ENCODE results near the gene KIF5C.
"Not testable (repeated sequence)": the region's sequence is repeated elsewhere in the genome, so short reads cannot be mapped to it uniquely, and the experiment has no call there.

KIF5C gene

DNA sequence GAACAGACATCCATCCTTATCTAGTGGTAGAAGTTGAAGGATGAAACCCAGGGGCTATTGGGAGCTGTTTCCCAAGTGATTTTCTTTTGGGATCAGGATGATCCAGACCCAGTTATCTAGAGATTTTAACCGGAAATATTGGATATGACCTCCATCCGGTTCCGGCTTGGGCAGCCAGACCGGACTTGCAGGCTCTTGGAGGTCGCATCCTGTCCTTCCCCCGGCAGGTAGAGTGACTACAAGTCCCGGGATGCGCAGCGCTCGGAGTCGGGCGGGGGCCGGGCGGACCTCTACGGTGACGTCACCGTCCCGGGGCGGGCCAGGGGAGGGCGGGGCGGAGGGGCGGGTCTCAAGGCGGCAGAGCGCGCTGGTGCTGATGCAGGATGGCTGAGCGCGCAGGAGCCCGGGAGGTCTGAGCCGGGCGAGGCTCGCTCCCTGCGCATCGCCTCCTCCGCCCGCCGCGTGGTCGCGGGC lies at the start of gene KIF5C:
Gene KIF5C, plus strand, starts transcription at position 360 of the 474 bp plus-strand sequence. CDS start 391 bp downstream, outside the sequence.
- DNase-seq (ENCODE audit: low read depth in 2 of 2): peak; percentile 89 to 90

DNA sequence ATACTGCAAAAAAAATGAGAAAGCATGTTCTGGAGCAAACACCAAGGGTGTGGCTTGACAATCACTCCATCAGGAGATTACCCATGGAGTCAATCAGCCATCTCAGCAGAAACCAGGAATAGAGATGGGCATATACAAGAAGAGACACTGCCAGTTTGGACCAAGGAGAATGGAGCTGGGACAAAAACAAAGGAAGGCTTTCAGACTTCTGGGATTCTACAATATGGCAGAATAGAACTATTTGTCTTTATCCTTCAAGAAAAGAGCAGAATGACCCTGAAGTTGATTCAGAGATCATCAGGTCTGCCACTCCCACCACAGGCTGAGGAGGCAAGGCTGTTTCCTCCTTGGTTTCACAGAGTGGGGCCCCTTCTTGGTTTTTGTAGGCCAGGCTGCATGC lies 48.2 kb upstream of the KIF5C start:
- DNase-seq (ENCODE audit: low read depth in 2 of 2): no peak

DNA sequence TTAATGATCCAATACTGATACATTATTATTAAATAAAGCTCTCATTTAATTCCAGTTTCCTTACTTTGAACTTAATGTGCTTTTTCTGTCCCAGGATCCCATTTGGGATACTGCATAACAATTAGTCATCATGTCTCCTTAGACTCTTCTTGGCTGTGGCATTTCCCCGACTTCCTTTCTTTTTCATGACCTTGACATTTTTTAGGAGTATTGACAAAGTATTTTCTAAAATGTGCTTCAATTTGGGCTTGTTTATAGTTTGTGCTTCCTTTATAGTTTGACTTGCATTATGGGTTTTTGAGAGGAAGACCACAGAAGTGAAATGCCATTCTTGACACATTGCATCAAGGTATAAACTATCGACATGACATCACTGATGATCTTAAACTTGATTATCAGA lies 46.1 kb upstream of the KIF5C start:
- DNase-seq (ENCODE audit: low read depth in 2 of 2): no peak

DNA sequence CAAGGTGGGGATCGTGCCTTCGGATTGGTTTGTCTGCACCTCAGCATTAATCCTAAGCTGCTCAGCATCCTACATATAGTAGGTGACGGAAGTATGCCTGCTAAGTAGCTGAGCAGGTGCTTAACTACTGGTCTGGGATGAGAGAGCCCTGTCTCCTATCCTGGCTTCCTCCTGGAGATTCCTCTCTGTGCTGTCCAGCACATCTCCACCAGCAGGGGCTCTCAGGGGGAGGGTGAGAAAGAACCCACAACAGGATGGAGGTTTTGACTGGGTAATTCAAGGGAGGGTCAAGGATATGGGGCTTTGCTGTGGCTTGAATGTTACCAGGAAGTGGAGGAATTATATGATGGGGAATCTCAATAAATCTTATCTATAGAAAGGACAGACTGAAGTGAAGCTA lies 45.4 kb upstream of the KIF5C start:
- no peak for DNase-seq (ENCODE audit: low read depth in 2 of 2)

DNA sequence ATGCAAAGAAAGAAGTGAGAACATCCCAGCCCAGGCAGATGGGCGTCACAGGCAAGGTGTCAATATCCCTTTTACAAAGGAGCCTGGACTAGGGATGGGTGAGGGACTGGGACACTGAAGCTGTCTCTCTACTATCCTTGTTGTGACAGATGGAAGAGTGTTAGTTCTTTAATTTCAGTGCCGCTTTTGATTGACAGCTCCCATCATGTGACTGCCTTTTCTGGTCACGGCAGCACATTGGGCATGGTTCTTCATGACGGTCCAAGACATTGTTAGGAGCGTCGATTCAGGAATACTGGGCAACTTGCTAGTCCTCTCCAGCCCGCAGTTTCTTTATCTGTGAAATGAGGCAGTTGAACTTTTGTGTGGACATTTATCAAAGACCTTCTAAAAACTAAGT lies 42.4 kb upstream of the KIF5C start:
- no peak for DNase-seq (ENCODE audit: low read depth in 2 of 2)

DNA sequence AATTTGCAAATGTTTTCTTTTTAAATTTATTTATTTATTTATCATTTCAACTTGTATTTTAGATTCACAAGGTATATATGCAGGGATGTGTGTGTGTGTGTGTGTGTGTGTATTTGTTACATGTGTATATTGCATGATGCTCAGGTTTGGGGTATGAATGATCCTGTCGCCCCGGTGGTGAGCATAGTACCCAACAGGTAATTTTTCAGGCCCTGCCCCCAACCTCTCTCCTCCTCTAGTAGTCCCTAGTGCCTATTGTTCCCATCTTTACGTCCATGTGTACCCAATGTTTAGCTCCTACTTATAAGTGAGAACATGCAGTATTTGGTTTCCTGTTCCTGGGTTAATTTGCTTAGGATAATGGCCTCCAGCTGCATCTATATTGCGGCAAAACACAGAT lies 33.0 kb upstream of the KIF5C start:
- DNase-seq (ENCODE audit: low read depth in 2 of 2): no peak

DNA sequence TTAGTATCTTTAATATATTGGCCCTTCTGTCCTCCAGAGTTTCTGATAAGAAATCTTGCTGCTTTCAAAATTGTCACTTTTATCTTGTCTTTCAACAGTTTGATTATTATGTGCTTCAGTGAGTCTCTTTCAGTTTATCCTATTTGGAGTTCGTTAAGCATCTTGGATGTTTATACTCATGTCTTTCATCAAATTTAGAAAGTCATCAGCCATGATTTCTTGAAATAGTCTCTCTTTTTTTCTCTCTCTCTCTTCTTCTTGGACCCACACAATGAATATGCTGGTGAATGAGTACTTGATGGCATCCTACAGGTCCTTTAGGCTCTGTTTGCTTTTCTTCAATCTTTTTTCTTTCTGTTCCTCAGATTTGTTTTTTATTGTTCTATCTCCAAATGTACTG lies 26.9 kb upstream of the KIF5C start:
- no peak for DNase-seq (ENCODE audit: low read depth in 2 of 2)

DNA sequence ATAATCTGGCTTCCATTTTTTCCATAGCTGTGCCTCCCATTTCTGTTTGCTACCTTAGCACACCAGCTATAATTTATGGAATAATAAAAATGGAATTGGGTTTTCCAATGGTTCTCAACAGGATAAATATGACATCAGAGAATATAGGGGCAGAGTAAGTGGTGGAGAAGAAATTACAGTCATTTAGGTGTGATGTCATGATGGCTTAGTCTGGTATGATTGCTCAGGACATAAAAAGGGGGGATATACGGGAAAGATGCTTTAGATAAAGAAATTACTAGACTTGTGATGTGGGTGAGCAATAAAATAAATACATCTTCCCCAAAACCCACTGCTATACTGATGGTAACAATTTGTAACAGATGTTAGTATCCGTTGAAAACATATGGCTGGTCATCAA lies 21.6 kb upstream of the KIF5C start:
- no peak for DNase-seq (ENCODE audit: low read depth in 2 of 2)

DNA sequence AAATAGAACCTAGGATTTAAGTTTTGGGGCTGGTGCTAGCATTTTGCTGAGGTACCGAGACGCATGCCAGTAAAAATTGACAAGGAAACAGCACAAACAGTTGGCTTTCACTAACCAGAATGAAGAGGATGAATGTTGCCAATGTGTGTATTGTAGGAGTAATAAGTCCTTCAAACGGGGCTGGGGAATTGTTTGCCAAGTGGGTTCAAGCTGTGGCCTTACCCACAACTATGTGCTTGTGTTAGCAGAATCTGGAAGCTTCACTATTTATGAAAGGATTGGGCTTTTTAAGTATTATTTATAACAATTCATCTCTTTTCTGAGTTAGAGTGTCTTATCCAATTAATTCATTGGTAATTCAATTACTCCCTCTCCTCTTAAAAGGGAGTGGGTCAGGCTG lies 15.0 kb upstream of the KIF5C start:
- no peak for DNase-seq (ENCODE audit: low read depth in 2 of 2)

DNA sequence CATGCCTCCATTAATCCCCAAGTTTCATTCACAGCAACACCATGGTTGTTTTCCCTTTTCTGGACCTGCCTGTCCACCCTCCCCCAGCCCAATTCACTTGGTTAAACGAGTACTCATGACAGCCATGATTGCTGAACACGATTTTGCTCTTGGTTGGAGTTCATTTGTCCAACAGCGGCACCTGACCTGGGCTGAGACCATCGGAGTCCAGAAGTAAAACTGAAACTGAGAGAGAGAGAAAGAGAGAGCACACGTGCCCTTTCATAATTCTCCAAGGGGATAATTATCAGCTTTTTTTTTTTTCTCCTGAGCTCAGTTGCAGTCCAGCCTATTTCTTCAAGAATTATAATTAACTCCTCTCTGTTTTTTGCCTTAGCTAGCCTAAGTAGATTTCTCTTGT lies 13.7 kb upstream of the KIF5C start:
- no peak for DNase-seq (ENCODE audit: low read depth in 2 of 2)

DNA sequence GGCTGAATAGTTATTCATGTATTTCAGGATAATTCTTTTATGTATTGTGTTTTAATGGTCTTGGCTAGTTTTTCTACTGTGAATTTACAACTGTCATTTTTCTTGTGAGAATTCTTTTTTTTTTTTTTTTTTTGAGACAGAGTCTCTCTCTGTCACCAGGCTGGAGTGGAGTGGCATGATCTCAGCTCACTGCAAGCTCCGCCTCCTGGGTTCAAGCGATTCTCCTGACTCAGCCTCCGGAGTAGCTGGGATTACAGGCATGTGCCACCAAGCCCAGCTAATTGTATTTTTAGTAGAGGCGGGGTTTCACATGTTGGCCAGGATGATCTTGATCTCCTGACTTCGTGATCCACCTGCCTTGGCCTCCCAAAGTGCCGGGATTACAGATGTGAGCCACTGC lies 12.5 kb upstream of the KIF5C start:
- DNase-seq (ENCODE audit: low read depth in 2 of 2): not testable (repeated sequence)

DNA sequence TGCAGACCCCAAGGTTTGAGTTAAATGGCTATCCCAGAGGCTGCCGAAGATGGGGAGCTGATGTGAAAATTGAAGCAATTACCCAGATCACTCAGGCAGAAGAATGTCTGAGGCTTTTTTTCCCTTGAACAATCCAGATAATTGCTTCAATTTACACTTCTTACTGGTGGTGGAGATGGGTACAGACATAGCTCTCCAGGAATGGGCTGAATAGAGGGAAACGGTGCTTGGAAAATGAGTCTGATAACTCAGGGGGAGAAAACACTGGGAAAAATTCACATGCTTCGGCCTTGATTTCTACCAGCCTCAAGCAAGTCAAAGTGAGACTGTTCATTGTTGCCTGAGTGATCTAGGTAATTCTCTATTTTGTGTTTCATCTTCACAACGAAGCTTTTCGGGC lies 9.5 kb upstream of the KIF5C start:
- DNase-seq (ENCODE audit: low read depth in 2 of 2): no peak

DNA sequence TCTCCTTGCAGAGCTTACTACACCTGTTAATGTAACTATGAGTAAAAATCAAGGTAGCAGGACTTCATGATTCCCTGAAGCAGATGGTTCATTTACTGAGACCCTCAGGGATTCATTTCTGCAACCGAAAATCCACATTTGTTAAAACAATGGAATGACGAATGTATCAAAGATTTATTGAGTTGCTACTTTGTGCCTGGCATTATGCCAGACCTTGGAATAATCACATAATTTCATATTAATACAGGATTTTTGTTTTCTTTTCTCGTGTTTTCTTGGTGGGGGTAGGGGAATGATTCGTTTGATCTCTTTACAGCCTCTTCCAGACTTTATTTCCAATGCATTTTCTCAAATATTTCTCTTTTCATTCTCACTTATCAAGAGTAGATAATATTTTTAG lies 8.9 kb upstream of the KIF5C start:
- no peak for DNase-seq (ENCODE audit: low read depth in 2 of 2)

DNA sequence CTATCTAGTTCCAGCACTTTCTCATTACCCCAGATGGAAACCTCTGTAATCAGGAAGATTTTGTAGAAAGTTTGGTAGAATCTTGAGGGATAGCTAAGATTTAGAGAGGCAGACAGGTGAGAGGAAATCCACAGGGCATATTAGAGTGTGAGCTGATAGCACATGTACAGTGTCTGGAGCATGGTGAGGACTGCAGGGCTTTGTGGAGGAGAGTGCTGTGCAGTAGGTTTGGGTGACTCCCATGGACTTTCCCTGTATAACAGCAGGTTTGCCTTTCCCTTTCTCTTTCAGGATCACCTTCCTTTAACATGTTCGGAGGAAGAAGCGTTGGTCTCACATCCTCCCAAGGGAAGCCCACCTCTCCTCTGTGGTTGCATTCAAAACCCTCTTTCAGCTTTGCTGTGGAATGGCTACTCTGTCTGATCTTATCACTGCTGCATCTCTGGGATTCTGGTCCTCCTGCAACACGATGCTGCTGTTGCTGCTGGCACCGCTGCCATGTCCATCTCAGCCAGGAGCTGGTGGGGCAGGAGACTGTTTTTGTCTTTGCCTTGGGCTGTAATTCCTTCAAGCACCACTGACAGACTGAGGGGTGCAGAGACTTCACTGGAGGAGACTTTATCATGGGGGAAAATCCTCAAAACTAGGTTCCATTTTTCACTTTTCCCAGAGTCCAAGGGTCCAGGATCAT lies 7.8 kb upstream of the KIF5C start:
- no peak for DNase-seq (ENCODE audit: low read depth in 2 of 2)

DNA sequence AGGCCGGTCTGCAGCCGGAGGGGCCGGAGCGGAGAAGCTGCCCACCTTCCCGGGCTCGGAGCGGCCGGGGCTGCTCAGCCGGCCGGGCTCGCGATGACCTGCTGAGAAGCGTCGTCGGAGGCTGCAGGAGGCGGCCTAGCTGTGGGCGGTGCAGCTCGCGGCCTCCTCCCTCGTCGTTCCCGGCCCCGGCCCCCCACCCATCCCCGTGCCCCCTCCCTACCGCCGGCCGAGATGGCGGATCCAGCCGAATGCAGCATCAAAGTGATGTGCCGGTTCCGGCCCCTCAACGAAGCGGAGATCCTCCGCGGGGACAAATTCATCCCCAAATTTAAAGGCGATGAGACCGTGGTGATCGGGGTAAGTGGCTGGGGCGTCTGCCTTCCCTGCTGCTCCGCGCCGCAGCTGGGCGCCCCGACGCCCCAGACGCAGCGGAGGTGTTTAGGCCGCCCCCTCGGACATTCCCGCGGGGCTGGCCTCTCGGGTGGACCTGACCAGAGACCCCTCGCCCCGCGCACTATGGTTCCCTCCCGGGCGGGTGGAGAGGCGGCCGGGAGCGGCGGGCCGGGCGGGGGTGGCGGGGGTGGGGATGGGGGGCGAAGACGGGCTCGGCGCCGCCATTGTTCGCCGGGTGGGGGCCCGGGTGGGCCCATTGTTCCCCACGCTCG lies 492 bp downstream of the KIF5C start:
- no peak for DNase-seq (ENCODE audit: low read depth in 2 of 2)

DNA sequence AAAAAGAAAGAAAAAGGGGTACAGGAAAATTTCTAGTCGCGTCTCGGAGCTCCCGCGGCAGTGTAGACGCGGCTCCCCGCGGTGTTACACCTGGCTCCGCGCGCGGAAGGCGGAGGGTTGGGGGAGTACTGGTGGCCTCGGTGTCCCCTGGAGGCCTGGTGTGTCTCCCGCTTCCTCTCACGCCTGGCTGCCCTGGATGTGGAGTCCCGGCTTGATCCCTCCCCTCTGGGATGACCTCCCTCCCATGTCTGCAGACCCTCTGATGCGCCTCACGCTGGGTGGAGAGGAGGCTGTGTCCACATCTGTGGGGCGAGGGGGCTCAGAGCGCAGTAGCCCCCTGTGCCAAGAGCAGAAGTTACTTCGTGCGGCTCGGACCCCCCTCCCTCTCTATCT lies 1.2 kb downstream of the KIF5C start:
- DNase-seq (ENCODE audit: low read depth in 2 of 2): no peak

DNA sequence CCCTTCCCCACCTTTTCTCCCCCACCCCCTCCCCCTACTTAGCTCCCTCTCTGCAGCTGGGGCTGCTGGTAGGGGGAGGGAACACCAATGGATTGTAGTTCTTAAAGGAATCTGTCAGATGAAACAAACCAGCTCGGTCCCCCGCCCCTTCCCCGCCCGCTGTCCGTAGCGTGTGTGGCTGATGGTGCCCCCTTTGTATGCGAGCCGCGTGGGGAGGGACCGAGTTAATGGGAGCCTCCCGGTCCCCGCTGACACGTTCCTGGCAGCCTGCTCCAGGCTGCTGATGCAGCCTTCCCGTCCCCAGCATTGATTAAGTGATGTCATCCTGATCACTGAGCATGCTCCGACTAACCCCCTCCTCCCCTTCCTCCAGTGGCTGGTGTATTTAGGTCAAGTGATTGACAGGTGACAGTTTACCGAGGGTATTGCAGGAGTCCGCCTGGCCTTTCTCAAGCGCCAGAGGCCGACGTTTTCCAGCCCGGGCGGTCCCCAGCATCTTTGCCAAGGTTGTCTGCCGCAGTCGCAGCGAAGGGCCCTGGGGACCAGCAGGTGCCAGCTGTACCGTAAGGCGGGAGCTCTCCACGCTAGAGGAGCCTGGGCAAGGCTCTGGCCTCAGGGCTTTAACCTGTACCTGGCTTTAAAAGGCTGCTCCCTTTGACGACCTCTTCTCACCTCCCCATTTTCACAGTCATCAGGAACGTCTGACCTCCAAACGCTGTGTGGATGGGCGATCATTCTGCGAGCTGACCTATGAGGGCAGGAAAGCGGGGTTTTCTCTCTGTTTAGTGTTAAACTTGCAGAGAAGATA lies 1.8 kb downstream of the KIF5C start:
- DNase-seq (ENCODE audit: low read depth in 2 of 2): peak; percentile 17 to 44

DNA sequence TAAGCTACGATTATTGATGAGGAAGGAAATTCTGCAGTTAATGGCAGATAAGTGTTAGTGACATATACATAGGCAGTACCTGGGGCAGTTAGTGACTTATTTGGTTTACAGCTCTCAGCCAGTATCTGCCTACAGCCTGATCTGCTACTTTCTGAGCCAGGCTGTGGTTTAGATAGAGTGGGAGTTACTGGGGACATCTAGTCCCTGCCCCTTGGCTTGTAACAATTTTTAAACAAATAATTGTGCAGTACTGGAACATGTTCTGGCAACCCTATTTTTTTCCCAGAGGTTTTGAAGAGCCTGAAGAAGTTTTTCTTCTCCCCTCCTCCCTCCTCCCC lies 2.3 kb downstream of the KIF5C start:
- no peak for DNase-seq (ENCODE audit: low read depth in 2 of 2)

DNA sequence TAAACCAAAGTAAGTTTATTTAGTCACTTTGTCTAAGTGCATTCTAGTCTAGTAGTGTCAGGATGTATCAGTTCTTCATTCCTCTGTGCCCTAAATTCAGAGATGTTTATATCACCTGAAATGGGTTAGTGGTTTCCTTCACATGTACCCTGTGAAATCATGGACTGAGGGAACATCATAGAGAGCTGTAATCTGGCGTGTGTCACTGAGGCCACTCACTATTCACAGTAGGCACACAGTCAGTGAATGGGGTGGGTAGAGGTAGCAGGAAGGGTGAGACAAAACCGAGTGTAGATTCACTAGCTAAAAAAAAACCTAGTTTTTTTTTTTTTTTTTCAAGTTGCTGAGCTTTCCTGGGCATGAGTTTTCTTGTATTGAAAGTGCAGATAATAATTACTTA lies 5.6 kb downstream of the KIF5C start:
- no peak for DNase-seq (ENCODE audit: low read depth in 2 of 2)

DNA sequence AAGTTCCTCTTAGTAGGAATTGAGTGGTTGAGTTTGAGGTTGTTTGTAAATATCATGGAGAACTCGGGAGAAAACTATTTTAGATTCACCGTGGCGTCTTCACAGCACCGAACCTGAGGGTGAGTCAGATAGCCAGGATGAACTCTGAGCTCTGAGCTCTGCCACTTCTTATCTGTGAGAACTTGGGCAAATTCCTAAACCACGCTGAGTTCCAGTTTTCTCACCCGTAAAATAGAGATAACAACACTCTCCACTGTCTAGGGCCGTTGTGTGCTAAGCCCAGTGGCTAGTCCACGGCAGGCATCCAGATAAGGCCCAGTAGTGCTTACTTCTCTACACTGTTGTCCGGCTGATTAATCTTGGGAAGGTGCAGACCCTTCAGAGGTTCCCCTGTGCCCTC lies 7.0 kb downstream of the KIF5C start:
- DNase-seq (ENCODE audit: low read depth in 2 of 2): no peak

DNA sequence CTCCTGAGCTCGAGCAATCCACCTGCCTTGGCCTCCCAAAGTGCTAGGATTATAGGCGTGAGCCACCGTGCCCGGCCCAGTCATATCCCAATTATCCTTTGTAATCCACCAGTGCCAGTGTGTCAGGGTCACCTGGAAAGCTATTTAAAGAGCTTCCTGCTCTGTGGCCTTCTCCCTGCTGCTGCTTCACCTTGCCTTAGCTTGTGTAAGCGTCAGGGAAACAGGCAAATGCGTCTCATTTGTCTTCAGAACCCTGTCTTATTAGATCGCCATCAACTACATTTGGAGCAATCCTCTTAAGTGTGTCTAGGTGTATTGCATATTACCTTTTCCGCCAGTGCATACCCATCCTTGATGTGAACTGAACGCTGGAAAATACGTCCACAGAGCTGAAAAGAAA lies 10.2 kb downstream of the KIF5C start:
- DNase-seq (ENCODE audit: low read depth in 2 of 2): no peak

DNA sequence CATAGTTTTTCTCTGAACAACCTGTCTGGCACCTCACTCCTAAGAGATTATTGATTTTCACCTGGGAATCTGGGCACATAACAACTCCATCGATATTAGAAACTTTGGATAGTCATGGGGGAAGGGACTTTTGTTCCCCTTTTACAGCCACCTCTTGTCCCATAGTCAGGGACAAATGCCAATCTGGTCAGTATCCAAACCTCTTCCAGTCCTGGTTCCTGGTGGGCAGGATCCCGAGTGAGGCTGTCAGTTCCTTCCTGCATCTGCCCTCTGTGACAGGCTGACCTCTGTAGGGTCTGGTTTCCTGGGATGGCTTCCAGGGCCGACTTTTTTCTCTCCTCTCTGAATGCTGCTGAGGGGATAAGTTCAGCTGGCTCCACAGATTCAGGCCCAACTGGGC lies 11.0 kb downstream of the KIF5C start:
- no peak for DNase-seq (ENCODE audit: low read depth in 2 of 2)

Data from stimulated activated CD4-positive, alpha-beta T cell treated with anti-CD3 and anti-CD28 coated beads, Interleukin-4, amount 100 ng/mL, for 48 hours (primary cell).